HCT116 (cell line): Measurements from ENCODE around the gene CDKN1C.

Source experiments
- CTCF ChIP-seq, 3 experiments: fragments of 200-600 bp in 1 of 3; sonication (generic) in 1 of 3; IDR thresholded peaks in 2 of 3; conservative IDR thresholded peaks in 1 of 3; 2 replicates each; pipeline ENCODE4 v1.5.1; 2012 to 2017; ENCODE audit warnings: low read depth in 2 of 3, low read length in 2 of 3, antibody characterized with exemption in 1 of 3, borderline replicate concordance in 1 of 3, control low read depth in 1 of 3, mild to moderate bottlenecking in 1 of 3, mixed read lengths in 1 of 3, mixed run types in 1 of 3, moderate library complexity in 1 of 3; ENCODE audit not compliant: insufficient read depth in 1 of 3
- SP1 ChIP-seq: IDR thresholded peaks from 2 replicates; pipeline ENCODE4 v1.6.1; 2012; ENCODE audit warnings: low read depth
- YY1 ChIP-seq: IDR thresholded peaks from 2 replicates; pipeline ENCODE4 v1.6.1; 2011; ENCODE audit warnings: low read length, low read depth, moderate library complexity, mild to moderate bottlenecking; ENCODE audit not compliant: insufficient replicate concordance; ENCODE audit errors: extremely low read depth

GRCh38 chr11:2929531-2929949 is 44.0 kb upstream of the CDKN1C start:
- TF ChIP-seq SP1 (no peak), YY1 (no peak), CTCF (IDR thresholded peaks at IDR 0.05 in 2 of 3, conservative IDR thresholded peaks at IDR 0.05 in 1 of 3; ENCODE audit: borderline replicate concordance in 1 of 3, insufficient read depth in 1 of 3, low read depth in 2 of 3, low read length in 2 of 3) (no peak)
